Upper lobe of left lung (tissue), 4 donors: ENCODE measurements around the gene RASA4.
"Not testable (repeated sequence)": the region's sequence is repeated elsewhere in the genome, so short reads cannot be mapped to it uniquely, and the experiment has no call there.

Source experiments
- EP300 ChIP-seq, 4 donors: sonication (generic); formaldehyde crosslinking; IDR thresholded peaks; one replicate each; pipeline ENCODE4 v1.5.1; 2017; ENCODE audit warnings: antibody characterized with exemption in 4 of 4, control low read depth in 2 of 4
- POLR2A ChIP-seq, 4 donors: fragments of 450-650 bp; IDR thresholded peaks; one replicate each; pipeline ENCODE4 v1.5.1; 2016 to 2017; ENCODE audit warnings: antibody characterized with exemption in 4 of 4, mild to moderate bottlenecking in 2 of 4
- POLR2AphosphoS5 ChIP-seq, 2 donors: sonication (generic); formaldehyde crosslinking; IDR thresholded peaks; one replicate each; pipeline ENCODE4 v1.5.1; 2017; ENCODE audit warnings: antibody characterized with exemption in 2 of 2
- TF ChIP-seq, protein P1 (sequence below), 6 experiments: fragments of 450-650 bp in 4 of 6; fragments of 200-600 bp in 2 of 6; sonication (generic) in 2 of 6; IDR thresholded peaks; one replicate each; pipeline ENCODE4 v1.5.1; 2016 to 2019; ENCODE audit warnings: antibody characterized with exemption in 6 of 6

DNA sequence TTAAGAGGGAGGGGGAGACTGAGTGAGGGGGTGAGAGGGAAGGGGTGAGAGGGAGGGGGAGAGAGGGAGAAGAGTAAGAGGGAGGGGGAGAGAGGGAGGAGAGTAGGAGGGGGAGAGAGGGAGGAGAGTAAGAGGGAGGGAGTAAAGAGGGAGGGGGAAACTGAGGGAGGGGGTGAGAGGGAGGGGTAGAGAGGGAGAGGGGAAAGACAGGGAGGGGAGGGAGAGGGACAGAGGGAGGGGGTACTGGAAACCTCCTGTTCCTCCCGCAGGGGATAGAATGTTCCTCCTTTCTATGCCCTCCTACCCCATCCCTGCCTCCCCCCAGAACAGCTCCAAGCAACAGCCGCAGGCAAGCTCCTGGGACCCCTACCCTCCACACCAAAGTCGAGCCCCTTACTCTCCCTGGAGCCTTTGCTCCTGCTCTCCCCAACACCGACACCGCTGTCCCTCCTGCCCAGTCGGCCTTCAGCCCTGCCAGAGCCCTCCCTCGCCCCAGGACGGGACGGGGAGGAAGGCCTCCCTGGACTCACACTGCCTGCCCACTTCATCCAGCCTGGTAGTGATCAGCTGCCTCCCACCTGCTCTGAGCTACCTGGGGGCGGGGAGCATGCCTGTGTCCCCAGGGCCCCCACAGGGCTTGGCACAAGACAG, 4.8 kb downstream of the RASA4 start:
- TF ChIP-seq, protein P1, sequence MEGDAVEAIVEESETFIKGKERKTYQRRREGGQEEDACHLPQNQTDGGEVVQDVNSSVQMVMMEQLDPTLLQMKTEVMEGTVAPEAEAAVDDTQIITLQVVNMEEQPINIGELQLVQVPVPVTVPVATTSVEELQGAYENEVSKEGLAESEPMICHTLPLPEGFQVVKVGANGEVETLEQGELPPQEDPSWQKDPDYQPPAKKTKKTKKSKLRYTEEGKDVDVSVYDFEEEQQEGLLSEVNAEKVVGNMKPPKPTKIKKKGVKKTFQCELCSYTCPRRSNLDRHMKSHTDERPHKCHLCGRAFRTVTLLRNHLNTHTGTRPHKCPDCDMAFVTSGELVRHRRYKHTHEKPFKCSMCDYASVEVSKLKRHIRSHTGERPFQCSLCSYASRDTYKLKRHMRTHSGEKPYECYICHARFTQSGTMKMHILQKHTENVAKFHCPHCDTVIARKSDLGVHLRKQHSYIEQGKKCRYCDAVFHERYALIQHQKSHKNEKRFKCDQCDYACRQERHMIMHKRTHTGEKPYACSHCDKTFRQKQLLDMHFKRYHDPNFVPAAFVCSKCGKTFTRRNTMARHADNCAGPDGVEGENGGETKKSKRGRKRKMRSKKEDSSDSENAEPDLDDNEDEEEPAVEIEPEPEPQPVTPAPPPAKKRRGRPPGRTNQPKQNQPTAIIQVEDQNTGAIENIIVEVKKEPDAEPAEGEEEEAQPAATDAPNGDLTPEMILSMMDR (IDR thresholded peaks at IDR 0.05): not testable (repeated sequence)
- TF ChIP-seq POLR2A, EP300, POLR2AphosphoS5 (IDR thresholded peaks at IDR 0.05): not testable (repeated sequence)
